GM23248 (cell line): ENCODE data around the gene TTLL5. TPM values are rescaled to one million over a fixed set of nuclear protein-coding genes. Genes with fewer than 3 reads are reported as not detected.
"Not testable (repeated sequence)": the region's sequence is repeated elsewhere in the genome, so short reads cannot be mapped to it uniquely, and the experiment has no call there.

Source experiments
- DNase-seq: peaks from one replicate; pipeline ENCODE4 v3.0.0-alpha.2; 2015
- H2AFZ ChIP-seq: fragments of 200-600 bp; sonication (generic); 2 replicates; pipeline ENCODE4 v1.6.1; 2016; ENCODE audit warnings: antibody characterized with exemption
- H3F3A ChIP-seq: fragments of 200-600 bp; sonication (generic); 2 replicates; pipeline ENCODE4 v1.6.1; 2016; ENCODE audit warnings: mild to moderate bottlenecking, antibody characterized with exemption, mixed run types; ENCODE audit not compliant: insufficient read depth
- H3K27ac ChIP-seq: fragments of 200-600 bp; sonication (generic); 2 replicates; pipeline ENCODE4 v1.5.1; 2016; ENCODE audit warnings: mild to moderate bottlenecking
- H3K27me3 ChIP-seq: fragments of 200-600 bp; sonication (generic); replicated peaks from 2 replicates; pipeline ENCODE4 v1.6.1; 2016; ENCODE audit warnings: mild to moderate bottlenecking; ENCODE audit not compliant: insufficient read depth
- H3K36me3 ChIP-seq: fragments of 200-600 bp; sonication (generic); 2 replicates; pipeline ENCODE4 v1.6.1; 2016; ENCODE audit warnings: low read depth, mild to moderate bottlenecking
- H3K4me1 ChIP-seq: fragments of 200-600 bp; sonication (generic); 2 replicates; pipeline ENCODE4 v1.6.1; 2016; ENCODE audit warnings: mild to moderate bottlenecking; ENCODE audit not compliant: insufficient read depth
- H3K4me2 ChIP-seq: fragments of 200-600 bp; sonication (generic); one replicate; pipeline ENCODE4 v1.6.1; 2016; ENCODE audit warnings: mild to moderate bottlenecking; ENCODE audit not compliant: unreplicated experiment
- H3K4me3 ChIP-seq: fragments of 200-600 bp; sonication (generic); 2 replicates; pipeline ENCODE4 v1.5.1; 2016; ENCODE audit warnings: mild to moderate bottlenecking
- H3K79me2 ChIP-seq: fragments of 200-600 bp; sonication (generic); 2 replicates; pipeline ENCODE4 v1.6.1; 2016; ENCODE audit warnings: mild to moderate bottlenecking; ENCODE audit not compliant: insufficient read depth
- H3K9ac ChIP-seq: fragments of 200-600 bp; sonication (generic); 2 replicates; pipeline ENCODE4 v1.6.1; 2016; ENCODE audit warnings: mild to moderate bottlenecking
- H3K9me2 ChIP-seq: fragments of 200-600 bp; sonication (generic); 2 replicates; pipeline ENCODE4 v1.6.1; 2016; ENCODE audit warnings: mixed run types, mild to moderate bottlenecking, moderate library complexity; ENCODE audit not compliant: insufficient read depth
- H3K9me3 ChIP-seq: fragments of 200-600 bp; sonication (generic); one replicate; pipeline ENCODE4 v1.6.1; 2017; ENCODE audit warnings: low read depth
- H4K20me1 ChIP-seq: fragments of 200-600 bp; sonication (generic); 2 replicates; pipeline ENCODE4 v1.6.0; 2016; ENCODE audit not compliant: insufficient read depth
- EZH2 ChIP-seq: fragments of 200-600 bp; sonication (generic); IDR thresholded peaks from 2 replicates; pipeline ENCODE4 v1.6.1; 2018; ENCODE audit warnings: antibody characterized with exemption, mild to moderate bottlenecking; ENCODE audit not compliant: insufficient read depth, poor library complexity, severe bottlenecking
- EZH2phosphoT487 ChIP-seq: fragments of 200-600 bp; sonication (generic); IDR thresholded peaks from 2 replicates; pipeline ENCODE4 v1.6.1; 2018; ENCODE audit warnings: antibody characterized with exemption, moderate library complexity, mild to moderate bottlenecking, low read depth; ENCODE audit not compliant: insufficient read depth
- WGBS, 2 experiments: methylation state at CpG; one replicate each; pipeline ENCODE4 v1.1.6; 2015 to 2017; ENCODE audit warnings: low lambda C conversion rate in 2 of 2, low coverage in 1 of 2; ENCODE audit errors: missing lambda C conversion rate in 2 of 2; 5-methylcytosine and 5-hydroxymethylcytosine counted together
- in situ Hi-C: fragments of 300-500 bp; cut with MboI; formaldehyde crosslinking; loops from 2 replicates; pipeline ENCODE4 v1.15.0; 2020
- polyA plus RNA-seq: library from polyadenylated mRNA; unstranded; fragments of >200 nt; fragmentation: Nextera tagmentation; extraction: Ambion mirVana; gene quantifications from 2 replicates; pipeline ENCODE4 v1.2.1, GENCODE V29; 2016
- total RNA-seq: library from RNA; depleted of rRNA; stranded (reverse); fragments of >200 nt; shearing (Covaris generic); gene quantifications from 2 replicates; pipeline ENCODE4 v1.2.3, GENCODE V29; 2014

The TTLL5 gene
- total and polyA plus RNA-seq, 2 experiments from 2014 or later: 14.6 to 17.8 TPM

- Histone ChIP-seq H3K79me2 (no peaks in the 10 kb centered on the region), H3K36me3 (no peaks in the 10 kb centered on the region), H2AFZ (no peak overlapping the region), H3K4me1 (peaks cover 28% of the 10 kb centered on the region), H4K20me1 (no peaks in the 10 kb centered on the region), H3K9me2 (no peaks in the 10 kb centered on the region), H3K4me2 (no peak overlapping the region), H3K27ac (no peak overlapping the region), H3F3A (peaks cover 19% of the 10 kb centered on the region), H3K27me3 (no peaks in the 10 kb centered on the region), H3K9me3 (no peaks in the 10 kb centered on the region), H3K4me3 (no peak overlapping the region), H3K9ac (no peak overlapping the region)
- no peak for TF ChIP-seq EZH2phosphoT487
- no peak for TF ChIP-seq EZH2
- 80 to 83% methylated on average over 4 of the region's 4 CpGs for WGBS, 2 experiments
- no peak for DNase-seq
- in situ Hi-C loops: no loop called here
Measured at GRCh38 chr14:75845136-75845804, 184.2 kb downstream of the TTLL5 start.

- H3K27ac ChIP-seq, H3K9ac ChIP-seq, H4K20me1 ChIP-seq, H3K27me3 ChIP-seq, H3K9me3 ChIP-seq, H2AFZ ChIP-seq, H3K79me2 ChIP-seq, H3K4me2 ChIP-seq, H3K36me3 ChIP-seq, in situ Hi-C loops, H3K4me3 ChIP-seq, H3K9me2 ChIP-seq: not testable (repeated sequence)
- DNase-seq: peak; percentile 56
- Histone ChIP-seq H3F3A (peaks cover 19% of the 10 kb centered on the region), H3K4me1 (peaks cover 28% of the 10 kb centered on the region)
- WGBS, 2 experiments: 90 to 91% methylated on average over 5 of the region's 5 CpGs
Measured at GRCh38 chr14:75846694-75847093, 185.6 kb downstream of the TTLL5 start.

GRCh38 chr14:75847584-75847983 is 186.5 kb downstream of the TTLL5 start:
- WGBS, 2 experiments: 72 to 75% methylated on average over 2 of the region's 2 CpGs
- Histone ChIP-seq H3K36me3 (no peaks in the 10 kb centered on the region), H3K4me3 (no peak overlapping the region), H4K20me1 (no peaks in the 10 kb centered on the region), H3K27me3 (no peaks in the 10 kb centered on the region), H3K9ac (no peak overlapping the region), H2AFZ (no peak overlapping the region), H3K27ac (no peak overlapping the region), H3K9me3 (no peaks in the 10 kb centered on the region), H3F3A (peaks cover 14% of the 10 kb centered on the region), H3K9me2 (no peaks in the 10 kb centered on the region), H3K4me1 (peaks cover 21% of the 10 kb centered on the region), H3K4me2 (no peak overlapping the region), H3K79me2 (no peaks in the 10 kb centered on the region)
- DNase-seq: peak; percentile 11
- in situ Hi-C loops: no loop called here
- no peak for TF ChIP-seq EZH2phosphoT487
- TF ChIP-seq EZH2: no peak

- no peak overlapping the region for H3K9ac ChIP-seq
- TF ChIP-seq EZH2phosphoT487: no peak
- TF ChIP-seq EZH2: no peak
- 49 to 56% methylated on average over 2 of the region's 2 CpGs for WGBS, 2 experiments
- H3K4me1 ChIP-seq: peaks cover 15% of the 10 kb centered on the region
- H3K9me2 ChIP-seq: no peaks in the 10 kb centered on the region
- no peaks in the 10 kb centered on the region for H4K20me1 ChIP-seq
- no peak overlapping the region for H3K27ac ChIP-seq
- no peak for DNase-seq
- H3K36me3 ChIP-seq: no peaks in the 10 kb centered on the region
- H3F3A ChIP-seq: peaks cover 14% of the 10 kb centered on the region; the same call in 1 of the 2 replicates
- H3K4me3 ChIP-seq: no peak overlapping the region
- no peaks in the 10 kb centered on the region for H3K79me2 ChIP-seq
- in situ Hi-C loops: no loop called here
- H3K4me2 ChIP-seq: no peak overlapping the region
- no peak overlapping the region for H2AFZ ChIP-seq
- no peaks in the 10 kb centered on the region for H3K27me3 ChIP-seq
- no peaks in the 10 kb centered on the region for H3K9me3 ChIP-seq
Measured at GRCh38 chr14:75848167-75848913, 187.3 kb downstream of the TTLL5 start.
